KBM-7 (cell line): ENCODE results near the gene ADAMTS9.

Experiments
- DNase-seq: peaks from one replicate; pipeline ENCODE4 v3.0.0-alpha.2; 2015
- in situ Hi-C: fragments of 300-500 bp; cut with MboI; formaldehyde crosslinking; loops from 2 replicates; pipeline ENCODE4 v1.14.3; 2020; ENCODE audit warnings: low sequenced_read_pairs, low pct_unique_long_range_greater_than_20kb, mixed read lengths

Gene ADAMTS9

DNA sequence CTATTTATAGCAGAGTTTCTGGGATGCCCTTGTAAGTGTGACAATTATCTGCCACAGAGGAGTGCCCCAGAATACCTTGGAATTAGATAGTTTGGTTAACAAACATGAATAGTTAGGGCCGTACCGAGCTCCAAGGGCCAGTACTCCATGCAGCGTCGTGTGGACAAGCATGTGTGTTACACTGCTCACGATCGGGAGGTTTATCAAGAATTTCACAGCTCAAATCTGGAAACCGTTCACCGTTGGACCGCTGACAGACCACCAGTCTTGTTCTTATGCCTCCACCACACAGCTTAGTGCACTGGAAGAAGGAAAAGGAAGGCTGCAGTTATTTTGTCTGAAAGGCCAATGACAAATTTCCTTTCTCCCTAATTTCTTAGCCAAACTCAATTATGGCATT is 93.7 kb downstream of the ADAMTS9 start:
- in situ Hi-C loops = no loop called here
- DNase-seq = no peak

DNA sequence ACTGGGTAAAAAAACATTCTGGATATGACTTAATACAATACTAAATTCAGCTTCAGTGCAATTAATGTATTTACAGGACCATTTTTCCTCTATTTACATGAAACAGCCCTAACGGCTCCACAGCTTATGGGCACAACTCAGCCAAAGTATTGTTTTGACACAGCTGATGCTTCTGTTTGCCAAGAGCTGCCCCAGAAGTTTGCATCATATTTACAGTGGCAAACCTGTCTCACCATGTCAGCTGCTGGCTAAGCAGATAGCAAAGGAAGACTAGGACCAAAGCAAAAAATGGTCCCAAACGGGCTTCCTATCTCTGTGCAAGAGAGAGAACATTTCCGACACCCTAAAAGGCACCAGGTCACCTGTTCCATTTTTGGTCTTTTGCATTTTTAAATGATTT is 94.5 kb downstream of the ADAMTS9 start:
- no peak for DNase-seq
- in situ Hi-C loops = no loop called here

DNA sequence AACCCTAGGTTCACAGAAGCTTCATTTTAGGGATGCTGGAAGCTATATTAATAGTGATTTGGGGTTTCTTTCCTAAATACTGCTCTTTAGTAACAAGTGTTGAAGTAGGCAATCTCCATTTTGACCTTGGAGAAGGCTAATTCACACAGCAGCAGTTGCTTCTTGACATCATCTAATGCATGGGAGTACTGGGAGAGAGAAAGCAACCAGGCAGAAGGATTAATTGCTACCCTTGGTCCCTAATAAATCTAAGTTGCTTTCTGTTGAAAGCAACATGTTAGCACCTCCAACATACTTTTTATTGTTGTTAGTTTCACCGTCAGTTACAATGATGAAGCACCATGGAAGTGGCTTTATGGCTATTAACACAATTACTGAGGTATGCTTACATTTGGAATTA is 96.2 kb downstream of the ADAMTS9 start:
- in situ Hi-C loops = no loop called here
- DNase-seq = no peak

DNA sequence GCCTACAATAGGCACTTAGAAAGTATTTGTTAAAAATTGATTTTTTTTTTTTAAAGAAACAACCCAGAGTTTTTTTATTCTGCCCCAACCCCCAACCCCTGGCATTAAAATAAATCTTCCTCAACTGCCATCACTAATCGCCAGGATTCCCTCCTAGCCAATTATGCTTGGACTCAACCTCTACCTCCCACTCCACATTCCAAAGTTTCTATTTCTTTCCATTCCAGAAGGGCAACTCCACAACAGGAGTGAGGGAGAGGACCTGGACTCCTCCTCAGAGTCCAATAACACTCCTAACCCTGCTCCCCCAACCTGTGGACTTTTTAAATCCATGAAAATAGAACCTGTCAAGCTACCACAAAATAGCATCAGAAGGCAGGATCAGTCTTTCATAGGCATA is 99.4 kb downstream of the ADAMTS9 start:
- no peak for DNase-seq
- in situ Hi-C loops = no loop called here

DNA sequence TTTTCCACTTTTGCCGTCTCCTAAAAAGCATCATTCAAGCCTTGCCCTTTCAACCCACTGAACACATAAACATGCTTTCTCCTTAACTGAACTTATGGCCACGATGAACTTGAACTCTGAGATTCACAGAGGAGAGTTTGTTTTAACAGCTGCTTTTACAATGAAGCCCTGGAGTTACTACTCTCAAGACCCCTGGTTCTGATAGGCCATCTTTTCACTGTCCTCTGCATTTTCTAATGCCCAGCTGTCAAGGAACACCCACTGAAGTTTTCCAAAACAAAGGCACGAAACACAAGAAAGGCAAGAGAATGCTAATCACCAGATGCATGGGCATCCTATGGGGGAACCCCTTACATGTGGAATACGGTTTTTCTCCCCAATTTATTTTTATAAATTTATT is 100.8 kb downstream of the ADAMTS9 start:
- in situ Hi-C loops = no loop called here
- DNase-seq = no peak

DNA sequence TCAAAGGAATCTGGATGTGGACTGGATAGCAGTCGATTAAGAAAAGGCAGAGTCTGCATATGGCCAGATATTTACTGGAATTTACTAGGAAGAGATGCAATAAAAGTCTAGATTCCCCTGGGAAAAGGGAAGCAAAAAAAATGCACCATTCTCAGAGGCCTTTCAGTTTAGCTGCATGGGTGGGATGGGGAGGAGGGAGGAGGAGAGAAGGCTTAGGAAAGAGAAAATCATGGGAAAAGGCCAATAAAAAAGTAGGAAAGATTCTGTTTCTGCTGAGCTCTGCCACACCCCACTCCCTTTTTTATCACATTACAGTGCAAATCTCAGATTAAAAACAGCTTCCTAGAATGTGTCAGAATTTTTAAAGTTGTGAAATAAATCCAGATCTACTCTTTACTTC is 103.6 kb downstream of the ADAMTS9 start:
- no peak for DNase-seq
- in situ Hi-C loops = no loop called here

DNA sequence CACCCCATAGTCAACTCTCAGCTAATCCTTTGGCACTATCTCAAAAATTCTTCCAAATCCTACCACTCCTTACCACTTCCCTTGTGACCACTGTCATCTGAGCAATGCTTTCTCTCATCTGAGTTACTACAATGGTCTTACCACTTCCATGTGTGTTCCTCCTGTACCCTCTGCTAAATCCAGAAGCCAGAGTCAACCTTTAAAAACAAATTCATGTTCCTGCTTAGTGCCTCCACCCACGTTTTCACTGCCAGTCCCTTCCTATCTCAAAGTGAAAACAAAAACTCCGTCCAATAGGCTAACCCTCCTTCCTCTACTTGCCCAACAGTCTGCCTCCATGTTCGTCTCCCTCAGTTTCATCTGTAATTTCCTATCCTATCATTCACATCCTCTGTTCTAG is 109.0 kb downstream of the ADAMTS9 start:
- in situ Hi-C loops = no loop called here
- no peak for DNase-seq

DNA sequence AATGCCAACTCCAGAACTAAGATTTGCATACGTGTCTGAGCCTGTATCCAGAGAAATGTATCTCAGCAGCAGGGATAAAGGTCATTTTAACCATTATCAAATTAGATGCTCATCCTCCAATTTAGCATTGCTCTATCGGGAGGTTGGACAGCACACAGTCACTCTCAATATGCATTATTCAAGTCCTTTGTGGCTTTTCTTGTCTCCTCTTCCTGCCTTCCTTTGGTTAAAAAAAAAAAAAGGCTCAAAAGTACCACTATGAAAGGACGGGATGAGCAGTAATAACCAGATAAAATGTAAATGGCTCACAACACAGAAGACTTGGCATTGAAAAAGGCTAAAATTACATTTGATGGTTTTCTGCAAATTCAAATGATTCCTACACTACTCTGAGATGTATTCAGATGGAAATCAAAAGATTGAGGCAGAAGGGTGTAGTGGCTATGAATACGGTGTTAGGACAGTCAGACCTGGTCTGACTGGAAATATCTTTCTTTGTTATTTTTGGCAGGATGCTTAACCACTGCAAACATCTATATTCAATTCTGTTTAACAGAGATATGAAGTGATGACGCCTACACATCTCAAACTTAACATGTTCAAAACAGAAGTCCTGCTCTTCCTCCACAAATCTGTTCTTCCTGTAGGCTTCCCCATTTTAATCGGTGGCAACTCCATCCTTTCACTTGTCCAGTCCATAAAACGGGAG is 109.6 kb downstream of the ADAMTS9 start:
- in situ Hi-C loops = no loop called here
- no peak for DNase-seq

DNA sequence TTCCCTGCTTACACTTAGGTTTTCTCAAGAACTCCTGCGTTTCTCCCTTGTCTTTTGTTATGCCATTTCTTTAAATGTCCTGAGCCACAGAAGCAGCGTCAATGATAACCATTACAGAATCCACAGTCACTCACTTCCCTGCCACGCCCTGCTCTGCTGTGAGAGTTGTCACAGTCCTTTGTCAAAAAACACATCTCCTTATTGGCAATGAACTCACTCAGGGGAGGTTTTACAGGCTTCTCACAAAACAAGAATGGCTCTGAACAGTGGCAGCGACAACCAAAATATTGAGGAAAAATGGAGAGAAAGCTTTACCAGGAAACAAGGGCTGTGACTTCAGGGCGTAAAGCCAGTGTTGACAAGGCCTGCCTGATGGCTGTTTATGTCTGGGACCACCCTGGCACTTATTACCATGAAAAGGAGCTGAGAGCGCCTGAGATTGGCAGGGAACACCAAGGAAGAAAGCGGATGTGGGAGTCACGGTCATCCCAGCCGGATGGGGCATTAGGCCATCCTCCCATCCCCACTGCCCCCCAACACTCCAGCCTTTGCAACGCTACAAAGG is 111.5 kb downstream of the ADAMTS9 start:
- DNase-seq = no peak
- in situ Hi-C loops = no loop called here

DNA sequence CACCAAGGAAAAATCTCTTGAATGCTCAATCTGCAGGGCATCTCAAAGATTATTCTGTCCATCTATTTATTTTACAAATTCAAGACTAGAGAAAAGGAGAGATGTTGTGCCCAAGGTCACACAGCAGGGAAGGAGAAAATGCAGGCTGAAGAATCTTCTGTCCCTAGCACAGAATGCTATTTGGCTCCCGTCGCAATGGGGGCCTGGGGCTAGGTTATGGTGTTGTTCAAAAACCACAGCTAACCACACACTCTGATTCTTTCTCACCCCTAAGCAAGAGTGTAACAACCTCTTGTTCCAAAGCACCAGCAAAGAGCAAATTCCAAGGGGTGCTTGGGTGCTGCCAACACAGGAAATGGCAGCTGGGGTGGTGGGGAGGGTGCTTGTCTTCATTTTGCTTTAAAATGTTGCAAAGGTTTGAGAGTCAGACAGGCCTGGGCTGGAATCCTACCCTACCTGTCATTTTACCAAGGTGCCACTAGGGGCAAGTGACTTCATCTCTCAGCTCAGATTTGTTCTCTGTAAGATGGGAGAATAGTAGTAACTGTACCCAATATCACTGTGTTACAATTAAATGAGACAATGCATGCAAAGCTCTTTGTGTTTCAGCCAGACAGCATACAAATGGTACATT is 112.5 kb downstream of the ADAMTS9 start:
- in situ Hi-C loops = no loop called here

DNA sequence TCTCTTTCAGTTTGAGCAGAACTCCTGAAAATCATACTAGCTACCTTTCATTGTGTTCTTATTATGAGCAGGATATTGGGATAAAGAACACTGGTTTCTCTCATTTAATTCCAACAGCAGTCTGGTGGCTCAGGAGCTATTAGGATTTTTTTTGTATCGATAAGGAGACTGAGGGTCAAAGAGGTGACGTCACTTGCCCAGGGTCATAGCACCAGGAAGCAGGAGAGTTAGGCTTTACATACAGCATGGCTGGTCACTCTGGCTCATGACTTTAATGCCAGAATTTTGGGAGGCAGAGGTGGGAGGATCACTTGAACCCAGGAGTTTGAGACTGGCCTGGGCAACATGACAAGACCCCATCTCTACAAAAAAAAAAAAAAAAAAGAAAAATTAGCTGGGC is 113.6 kb downstream of the ADAMTS9 start:
- in situ Hi-C loops = no loop called here

More for the DNA sequence above, 112.5 kb downstream of the ADAMTS9 start:
- peak; percentile 0 for DNase-seq

DNA sequence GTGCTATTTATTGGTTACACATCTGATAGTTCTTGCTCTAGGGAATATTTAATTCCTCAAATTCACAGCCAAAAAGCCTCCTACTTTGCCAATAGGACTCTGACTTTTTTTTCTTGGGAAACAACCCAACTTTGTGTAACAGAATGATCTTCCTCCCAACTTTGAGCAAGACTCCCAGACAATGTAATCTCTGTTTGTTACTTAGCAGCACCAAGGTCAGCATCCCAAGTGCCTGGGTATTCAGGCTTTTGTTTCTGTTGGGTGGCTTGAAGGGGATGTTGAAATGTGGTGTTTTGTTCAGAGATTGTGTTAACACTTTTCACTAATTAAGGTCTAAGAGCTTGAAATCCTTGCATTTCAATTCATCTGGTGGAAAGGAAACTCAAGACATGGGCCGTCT is 115.8 kb downstream of the ADAMTS9 start:
- no peak for DNase-seq

More for the DNA sequence above, 113.6 kb downstream of the ADAMTS9 start:
- no peak for DNase-seq

DNA sequence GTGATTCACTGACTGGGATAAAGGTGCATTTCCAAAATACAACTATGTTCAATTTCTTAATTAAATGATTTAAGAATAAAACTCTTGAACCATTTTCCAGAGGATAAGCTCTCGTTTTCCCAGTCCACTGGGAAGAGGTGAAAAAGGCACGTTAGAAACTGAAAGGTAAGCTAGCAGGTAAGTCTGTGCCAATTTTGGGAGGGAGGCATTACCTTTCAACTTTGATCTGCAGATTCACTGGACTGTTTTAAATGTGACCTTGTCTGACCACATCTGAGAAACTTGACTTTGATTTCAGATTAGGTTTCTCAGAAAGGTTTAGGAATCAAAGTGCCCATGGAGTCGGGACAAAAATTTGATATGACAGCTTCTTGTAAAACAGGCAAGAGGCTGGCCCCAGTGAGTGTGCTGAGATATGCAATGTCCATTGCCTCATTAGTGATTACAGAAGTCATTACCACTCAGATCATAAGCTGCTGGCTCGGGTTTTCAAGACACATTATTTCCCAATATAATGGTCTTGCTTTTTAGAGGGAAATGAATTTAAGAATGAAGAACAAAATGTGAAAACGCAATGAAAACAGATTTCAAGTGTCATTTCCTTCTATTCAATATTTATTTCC is 118.8 kb downstream of the ADAMTS9 start:
- in situ Hi-C loops = no loop called here
- no peak for DNase-seq

More for the DNA sequence above, 115.8 kb downstream of the ADAMTS9 start:
- in situ Hi-C loops = no loop called here

DNA sequence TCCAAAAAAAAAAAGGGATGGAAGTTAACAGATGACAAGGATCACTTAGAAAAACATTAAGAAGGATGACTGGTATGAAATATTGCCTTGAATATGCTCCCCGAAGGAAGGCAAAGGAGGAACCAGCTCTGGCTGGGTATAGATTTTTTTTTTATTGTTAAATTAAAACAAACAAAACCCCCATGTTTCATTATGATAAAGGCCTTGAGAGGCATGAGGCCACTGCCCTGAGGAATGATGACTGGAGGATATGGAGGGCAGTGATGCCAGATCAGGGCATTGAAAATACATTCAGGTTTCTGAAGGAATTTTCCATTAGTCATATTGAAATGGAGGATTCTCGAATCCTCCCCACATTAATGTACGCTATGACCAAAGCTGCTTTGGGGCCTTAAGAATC is 120.9 kb downstream of the ADAMTS9 start:
- no peak for DNase-seq
- in situ Hi-C loops = no loop called here

DNA sequence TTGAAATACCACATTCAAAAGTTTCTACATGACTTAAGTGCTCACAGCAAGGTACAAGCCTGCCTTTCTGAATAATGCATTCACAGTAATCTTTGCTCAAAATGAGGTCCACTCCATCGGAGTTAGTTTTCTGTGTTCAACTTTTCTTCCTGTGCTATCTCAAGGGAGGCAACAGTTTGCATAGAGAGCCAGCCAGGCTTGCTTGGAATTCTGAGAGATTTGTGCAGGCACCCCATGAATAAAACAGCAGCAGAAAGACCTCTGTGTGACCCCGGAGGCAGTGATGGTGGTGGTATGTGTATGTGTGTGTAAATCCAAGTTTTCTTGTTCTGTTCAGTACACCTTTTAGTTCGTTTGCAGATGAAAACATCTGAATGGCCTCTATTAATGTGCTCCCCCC is 124.0 kb downstream of the ADAMTS9 start:
- DNase-seq = no peak
- in situ Hi-C loops = no loop called here

DNA sequence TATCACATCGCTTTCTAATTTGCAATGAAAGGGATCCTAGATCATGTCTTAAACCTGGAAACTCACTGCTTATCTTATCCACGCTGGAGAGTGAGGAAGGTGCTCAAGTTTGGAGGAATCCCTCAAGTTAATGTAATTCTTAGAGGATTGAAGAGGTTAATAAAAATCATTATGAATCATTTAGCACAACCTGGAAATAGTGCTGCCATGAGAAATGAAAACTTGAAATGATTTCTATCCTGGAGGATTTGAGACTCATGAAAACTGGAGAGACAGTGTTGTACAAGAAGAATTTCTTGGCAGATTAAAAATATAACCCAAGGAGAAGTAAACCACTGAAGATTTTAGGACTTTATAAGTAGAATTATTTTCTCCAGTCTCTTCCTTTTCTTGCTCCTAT is 125.9 kb downstream of the ADAMTS9 start:
- in situ Hi-C loops = no loop called here
- no peak for DNase-seq

DNA sequence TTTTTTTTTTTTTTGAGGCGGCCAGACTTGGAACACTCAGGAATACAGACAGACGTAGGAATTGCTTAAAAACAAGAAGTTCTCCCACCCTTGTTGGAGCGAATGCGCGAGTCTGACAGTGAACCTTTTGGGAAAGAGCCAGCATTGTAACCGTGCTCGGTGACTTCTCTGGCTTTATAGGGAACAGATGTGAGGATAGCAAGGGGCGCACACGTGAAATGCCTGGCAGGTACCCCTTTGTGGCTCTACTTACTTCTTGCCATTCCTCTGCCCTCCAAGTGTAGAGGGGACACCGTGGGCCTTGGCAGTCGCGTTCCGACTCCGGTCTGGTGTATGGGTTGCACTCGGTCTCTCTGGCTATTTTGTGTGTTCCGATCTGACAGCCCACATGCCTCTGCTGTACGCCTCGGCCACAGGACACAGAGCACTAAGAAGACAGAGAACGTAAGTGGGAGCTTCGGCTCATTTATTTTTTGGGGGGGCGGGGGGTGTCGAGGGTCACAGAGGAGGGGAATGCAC is 126.4 kb downstream of the ADAMTS9 start:
- DNase-seq = no peak
- in situ Hi-C loops = no loop called here

DNA sequence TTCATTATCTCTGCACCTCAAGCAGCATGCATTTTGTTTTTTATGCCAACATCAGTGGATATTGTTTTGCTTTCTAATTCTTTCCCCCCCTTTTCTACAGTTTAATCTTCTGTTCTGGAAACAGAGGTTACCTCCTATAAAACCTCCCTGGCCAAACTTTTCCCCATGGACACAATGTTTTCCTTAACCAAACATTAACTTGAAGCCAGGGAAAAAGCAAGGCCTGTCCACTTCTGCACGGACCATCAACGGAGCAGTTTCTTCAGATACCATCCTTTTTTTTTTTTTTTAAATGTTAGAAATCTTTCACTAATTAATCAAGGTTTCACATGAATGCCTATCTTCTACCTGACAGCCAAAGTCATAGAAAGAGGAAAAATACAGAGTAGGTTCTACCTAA is 127.0 kb downstream of the ADAMTS9 start:
- DNase-seq = no peak
- in situ Hi-C loops = no loop called here

DNA sequence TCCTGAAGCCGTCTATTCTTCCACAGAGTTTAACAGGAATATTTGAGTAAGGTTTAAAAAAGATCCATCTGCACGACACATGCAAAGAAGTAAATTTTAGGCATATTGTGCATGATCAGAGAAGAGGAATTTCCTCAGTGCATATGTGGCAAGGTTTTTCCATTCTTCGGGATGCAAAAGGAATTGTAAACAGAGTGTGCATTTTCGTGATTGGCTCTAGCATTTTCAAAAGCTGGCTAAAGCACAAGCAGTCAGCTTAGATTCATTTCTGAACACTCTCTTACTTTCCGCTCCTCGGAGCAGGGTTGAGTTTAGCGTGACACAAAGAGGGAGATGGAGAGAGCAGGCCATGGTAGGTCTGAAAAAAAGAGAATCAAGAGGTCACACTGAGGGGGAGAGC is 128.2 kb downstream of the ADAMTS9 start:
- DNase-seq = no peak
- in situ Hi-C loops = no loop called here

DNA sequence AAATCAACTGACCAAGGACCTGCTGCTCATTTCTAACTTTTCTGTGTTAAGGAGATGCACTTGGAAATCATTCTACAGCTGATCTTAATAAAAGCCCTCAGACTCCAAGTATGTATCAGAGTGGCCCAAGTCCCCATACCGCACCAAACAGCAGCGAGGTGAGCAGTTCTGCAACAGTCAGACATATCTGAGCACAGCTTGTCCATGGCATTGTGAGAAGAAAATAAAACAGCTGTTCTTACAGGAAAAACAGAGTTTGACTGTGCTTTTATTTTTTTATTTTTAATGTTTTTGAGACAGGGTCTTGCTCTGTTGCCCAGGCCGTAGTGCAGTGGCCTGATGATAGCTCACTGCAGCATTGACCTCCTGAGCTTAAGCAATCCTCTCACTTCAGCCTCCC is 131.8 kb downstream of the ADAMTS9 start:
- in situ Hi-C loops = no loop called here
- DNase-seq = no peak
